HG03575 (cell line): Measurements from ENCODE around the gene CCL15.

ENCODE experiments used
- ATAC-seq: cut with Tn5 transposase; IDR thresholded peaks from one replicate; pipeline ENCODE4 v1.9.1; 2021; ENCODE audit not compliant: unreplicated experiment, insufficient number of reproducible peaks, low FRiP score; ENCODE audit errors: extremely low read depth

The CCL15 gene

DNA sequence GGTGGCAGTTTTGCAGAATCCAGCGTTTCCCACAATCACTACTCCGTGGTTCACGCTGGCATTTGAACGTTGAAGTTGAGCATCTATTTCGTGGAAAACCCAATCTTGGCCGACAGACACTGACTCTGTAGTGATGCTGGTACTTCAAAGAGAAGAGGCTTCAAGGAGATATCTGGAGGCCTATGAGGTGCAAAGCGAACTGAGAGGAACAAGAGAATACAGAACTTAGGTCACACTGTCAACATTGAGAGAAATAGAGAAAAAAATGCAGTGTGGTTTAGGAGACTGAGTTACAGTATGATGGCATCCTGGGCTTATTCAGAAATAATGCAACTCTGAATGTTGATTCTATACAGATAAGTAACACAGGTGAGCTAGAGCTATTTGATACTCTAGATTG is 36.1 kb downstream of the CCL15 start:
- ATAC-seq = no peak

GRCh38 chr17:35963663-35964062 is 37.7 kb downstream of the CCL15 start:
- no peak for ATAC-seq

- no peak for ATAC-seq
Observed at GRCh38 chr17:35953720-35954119, 47.6 kb downstream of the CCL15 start.

DNA sequence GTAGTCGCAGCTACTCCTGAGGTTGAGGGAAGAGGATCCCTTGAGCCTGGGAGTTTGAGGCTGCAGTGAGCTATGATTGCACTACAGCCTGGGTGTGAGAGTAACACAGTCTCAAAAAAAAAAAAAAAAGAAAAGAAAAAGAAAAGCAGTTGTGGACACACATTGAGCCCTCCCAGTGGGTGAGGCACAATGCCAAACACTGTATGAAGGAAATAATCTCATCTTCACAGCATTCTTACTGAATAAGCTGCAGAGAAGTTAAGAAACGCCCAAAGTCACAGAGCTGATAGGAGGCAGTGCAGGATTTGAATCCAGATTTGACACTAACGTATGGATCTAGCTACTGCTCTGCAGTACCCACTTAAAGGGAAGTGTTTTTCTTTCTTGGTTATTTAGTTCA is 52.0 kb downstream of the CCL15 start:
- no peak for ATAC-seq

GRCh38 chr17:35948092-35948491 is 53.3 kb downstream of the CCL15 start:
- no peak for ATAC-seq
